ENCODE data around the gene PTH2R.
"Not testable (repeated sequence)": the region's sequence is repeated elsewhere in the genome, so short reads cannot be mapped to it uniquely, and the experiment has no call there.

PTH2R gene

DNA sequence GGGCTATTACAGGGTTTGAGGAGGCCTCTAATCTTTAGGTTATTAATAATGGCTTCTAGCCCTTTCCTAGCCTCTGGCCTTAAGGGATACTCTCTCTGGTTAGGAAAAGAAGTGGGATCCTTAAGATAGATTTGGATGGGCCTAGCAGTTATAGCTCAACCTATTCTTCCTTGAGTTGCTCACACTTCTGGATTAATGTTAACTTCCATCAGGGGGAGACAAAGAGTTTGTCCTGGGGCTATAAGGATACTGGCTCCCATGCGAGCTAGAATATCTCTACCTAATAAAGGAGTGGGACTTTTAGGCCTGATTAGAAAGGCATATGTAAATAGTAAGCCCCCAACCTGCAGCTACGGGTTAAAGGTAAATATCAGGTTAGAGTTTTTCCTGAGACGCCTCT is 14.3 kb upstream of the PTH2R start:
- no peak for DNase-seq

DNA sequence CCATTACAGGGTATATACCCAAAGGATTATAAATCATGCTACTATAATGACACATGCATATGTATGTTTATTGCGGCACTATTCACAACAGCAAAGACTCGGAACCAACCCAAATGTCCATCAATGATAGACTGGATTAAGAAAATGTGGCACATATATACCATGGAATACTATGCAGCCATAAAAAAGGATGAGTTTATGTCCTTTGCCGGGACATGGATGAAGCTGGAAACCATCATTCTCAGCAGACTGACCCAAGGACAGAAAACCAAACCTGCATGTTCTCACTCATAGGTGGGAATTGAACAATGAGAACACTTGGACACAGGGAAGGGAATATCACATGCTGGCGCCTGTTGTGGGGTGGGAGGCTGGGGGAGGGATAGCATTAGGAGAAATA is 9.8 kb upstream of the PTH2R start:
- DNase-seq: not testable (repeated sequence)

DNA sequence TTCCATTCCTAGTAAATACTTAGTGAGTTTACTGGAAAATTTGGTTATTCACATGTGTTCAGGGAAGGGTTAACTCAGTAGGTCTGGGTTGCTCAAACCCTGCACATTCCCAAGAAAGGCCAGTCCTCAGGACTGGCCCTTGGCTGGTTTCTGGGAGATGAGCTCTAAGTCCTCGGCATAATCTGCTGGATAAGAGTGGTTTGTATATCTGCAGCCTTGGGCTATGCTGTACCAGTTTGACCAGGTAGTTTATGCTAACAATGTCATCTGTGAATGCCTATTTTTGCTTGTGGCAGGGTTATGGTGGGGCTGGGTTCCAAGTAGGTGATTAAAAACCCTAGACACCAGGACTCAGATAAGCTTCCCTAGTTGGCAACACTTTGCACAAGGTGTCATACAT is 7.4 kb upstream of the PTH2R start:
- DNase-seq: no peak

DNA sequence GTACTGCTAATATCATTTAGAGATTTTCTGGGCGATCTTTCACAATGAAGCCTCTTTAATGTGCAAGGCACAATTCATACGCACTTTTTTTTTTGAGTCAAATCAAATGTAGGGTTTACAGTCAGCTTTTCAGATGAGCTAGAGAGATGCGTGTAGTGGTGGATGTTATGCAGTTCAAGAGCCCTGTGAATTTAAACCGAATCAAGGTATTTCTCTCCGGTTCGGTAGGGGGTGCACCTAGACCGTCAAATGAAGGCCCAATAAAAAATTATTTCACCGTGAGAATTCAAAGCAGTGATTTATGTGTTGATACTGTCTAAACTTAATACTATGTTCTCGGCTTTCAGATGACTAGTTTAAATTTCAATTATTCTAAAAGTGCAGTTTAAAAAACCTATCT is 1.1 kb downstream of the PTH2R start:
- DNase-seq: no peak

DNA sequence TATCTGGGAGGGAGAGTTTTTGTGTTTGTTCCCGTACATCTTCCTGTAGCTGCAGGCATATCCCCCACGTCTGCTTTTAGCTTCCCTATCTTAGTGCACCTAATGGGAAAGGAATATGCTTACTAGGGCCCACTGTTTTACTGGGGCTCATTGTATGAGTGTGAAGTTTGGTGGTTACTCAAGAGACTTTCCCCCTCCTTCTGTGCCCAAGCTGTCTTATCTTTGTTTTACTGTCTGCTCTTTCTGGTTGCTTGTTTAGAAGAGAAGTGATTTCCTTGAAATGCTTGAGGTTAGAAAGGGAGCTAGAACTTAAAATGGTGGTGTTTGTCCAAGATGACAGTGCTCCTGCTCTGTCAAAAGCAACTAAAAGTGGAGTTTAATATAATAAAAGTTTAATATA is 7.3 kb downstream of the PTH2R start:
- DNase-seq: no peak

DNA sequence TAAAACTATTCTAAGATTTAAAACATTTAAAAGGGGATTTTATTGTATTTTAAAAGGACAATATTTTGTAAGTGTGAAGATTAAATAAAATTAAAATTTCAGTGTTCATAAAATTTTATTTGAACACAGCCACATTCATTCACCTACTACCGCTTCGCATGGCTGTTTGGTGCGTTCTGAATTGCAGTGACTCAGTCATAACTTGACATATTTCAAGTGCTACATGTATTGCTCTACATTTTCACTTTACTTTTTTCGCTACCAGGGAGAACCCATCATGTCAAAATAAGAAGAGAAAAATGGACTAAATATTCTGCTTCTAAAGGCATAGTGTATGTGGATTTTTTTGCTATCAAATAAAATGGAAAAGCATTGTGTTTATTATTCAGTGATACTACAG is 8.7 kb downstream of the PTH2R start:
- no peak for DNase-seq

DNA sequence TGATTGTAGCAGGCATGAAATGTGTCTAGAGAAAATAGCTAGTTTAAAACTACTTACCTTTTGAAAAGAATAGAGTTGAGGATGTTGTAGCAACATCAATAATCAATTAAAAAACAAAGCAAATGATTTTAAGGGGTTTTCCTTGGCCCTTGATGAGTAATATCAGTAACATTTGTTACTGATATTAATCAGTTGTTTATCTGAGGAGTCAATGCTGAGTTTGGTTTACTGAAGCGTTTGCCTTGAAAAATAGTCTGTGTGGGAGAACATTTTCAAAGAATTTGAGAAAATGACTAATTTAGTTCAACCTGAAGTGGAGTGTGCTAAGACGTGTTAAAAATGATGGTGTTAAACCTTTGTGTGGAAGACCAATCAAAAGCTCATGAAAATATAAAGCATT is 9.3 kb downstream of the PTH2R start:
- DNase-seq: no peak

DNA sequence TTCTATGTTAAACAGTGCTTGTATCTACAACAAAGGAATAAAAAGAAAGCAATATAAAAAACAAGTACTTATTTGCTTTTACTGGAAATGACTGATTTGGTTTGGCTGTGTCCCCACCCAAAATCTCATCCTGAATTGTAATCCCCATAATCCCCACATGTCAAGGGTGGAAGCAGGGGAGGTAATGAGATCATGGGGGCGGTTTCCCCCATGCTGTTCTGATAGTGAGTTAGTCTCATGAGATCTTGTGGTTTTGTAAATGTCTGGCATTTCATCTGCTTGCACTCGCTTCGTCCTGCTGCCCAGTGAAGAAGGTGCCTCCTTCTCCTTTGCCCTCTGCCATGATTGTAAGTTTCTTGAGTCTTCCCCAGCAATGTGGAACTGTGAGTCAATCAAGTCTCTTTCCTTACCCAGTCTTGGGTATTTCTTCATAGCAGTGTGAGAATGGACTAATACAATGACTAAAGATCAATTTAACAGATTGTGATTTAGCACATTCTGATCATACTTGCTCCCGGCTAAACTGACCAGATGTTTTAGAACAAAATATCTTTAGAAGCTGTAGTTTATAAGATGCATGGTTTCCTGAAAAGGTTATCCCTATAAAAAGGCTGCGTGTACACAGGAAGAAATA is 19.9 kb downstream of the PTH2R start:
- DNase-seq: no peak

DNA sequence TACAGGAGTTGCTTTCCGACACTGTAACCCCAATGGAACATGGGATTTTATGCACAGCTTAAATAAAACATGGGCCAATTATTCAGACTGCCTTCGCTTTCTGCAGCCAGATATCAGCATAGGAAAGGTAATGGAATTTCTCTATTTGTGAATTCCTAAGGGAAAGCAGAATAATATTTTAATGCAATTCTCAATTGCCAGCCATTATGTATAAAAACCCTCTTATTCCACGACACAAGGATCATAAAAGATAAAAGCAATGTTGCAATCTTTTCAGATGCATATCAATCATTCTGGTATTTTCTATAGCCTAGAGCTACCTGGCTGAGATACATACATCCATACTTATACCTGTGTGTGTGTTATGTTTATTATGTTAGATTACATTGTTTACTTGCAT is 31.2 kb downstream of the PTH2R start:
- DNase-seq: no peak

DNA sequence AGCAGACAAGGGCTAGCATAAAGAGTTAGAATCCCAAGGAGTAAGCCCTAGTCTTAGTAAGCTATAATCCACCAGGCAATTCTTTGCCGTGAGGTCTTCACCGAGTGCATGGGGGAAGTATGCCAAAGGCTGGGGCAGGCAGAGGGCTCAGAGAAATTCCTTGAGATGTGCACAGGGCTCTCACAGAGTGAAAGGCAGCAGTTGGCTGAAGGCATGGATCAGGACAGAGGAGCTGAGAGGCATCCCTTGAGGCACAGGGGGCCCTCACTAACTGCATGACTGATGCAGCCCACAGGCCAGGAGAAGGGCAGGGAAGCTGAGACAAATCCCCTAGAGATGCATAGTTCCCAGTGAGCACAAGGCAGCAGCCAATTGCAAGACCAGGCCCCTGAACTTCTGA is 34.1 kb downstream of the PTH2R start:
- DNase-seq: no peak

DNA sequence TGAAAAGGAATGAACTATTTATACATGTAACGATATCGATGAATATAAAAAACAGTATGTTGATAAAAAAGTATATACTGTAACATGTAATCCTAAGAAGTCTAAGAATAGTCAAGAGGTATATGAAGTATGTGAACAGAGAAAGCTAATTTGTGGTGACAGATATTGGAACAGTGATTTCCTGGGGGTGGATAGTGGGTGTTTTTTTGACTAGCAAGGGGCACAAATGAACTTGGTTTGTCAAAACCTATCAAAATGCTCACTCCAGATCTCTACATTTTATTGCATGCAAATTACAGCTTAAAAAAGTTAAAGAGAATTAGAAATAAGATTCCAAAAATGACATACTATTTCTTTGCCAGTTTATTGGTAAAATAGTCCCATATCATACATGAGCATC is 35.4 kb downstream of the PTH2R start:
- DNase-seq: no peak

DNA sequence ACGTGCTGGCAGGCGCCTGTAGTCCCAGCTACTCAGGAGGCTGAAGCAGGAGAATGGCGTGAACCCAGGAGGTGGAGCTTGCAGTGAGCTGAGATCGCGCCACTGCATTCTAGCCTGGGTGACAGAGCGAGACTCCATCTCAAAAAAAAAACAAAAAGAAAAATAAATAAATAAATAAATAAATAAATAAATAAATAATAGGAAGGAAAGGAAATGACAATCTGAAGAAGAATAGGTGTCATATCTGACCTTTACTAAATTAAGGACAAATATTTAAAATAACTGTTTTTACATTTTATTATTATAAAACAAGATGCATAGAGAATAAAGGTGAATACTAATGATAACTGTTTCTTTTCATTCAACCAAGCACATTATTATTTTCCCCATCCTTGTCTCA is 40.9 kb downstream of the PTH2R start:
- not testable (repeated sequence) for DNase-seq

DNA sequence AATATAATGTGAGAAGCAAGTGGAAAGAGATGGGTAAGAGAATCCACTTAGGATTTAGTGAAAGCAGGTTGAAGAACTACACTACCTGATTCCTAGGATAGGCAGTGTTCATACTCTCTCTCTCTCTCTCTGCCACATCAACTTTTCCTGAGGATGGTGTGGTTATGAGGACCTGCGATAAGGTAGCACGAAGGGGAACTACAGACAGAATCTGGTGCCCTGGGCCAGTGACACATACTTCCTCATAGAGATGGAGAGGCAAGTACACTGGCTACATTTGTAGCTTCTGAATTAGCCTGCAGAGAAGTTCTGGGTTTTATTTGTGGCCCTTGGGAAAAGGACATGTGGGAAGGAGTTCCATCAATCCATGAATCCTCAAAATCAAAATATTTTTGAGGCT is 44.5 kb downstream of the PTH2R start:
- DNase-seq: no peak

DNA sequence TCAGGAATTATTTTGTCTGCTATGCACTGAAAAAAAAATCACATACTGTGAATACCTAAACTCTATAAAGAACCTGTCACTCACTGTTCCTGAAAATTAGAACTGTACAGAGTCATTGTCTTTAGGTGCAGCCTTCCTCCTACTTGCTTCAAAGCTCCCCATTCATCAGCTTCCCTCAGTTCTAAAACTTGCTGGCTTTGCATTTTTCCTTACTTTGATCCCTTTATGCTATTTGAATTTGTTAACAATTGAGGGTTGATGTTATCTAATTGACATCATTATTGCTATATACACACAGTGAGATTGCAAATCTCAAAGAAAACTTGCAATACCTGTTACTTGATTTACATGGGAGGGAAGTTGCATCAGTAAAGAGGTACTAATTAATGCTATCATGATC is 48.3 kb downstream of the PTH2R start:
- no peak for DNase-seq

DNA sequence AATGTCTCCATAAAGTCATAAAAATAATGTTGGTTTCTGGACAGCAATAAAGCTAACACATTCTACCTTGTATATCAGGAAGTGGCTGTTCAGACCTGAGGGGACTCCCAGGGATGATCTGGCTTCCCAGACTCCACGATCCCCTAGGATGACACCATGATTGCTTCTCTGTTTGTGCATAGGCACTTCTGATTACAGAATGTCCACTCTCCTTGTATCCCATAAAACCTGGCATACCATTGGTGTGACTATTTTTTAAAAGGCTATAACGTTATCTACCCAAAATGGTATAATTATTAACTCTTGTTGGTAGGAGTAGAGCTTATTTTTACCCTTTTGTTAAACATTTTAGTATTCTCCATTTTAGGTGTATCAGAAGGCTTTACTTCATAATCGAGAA is 57.1 kb downstream of the PTH2R start:
- DNase-seq: no peak

DNA sequence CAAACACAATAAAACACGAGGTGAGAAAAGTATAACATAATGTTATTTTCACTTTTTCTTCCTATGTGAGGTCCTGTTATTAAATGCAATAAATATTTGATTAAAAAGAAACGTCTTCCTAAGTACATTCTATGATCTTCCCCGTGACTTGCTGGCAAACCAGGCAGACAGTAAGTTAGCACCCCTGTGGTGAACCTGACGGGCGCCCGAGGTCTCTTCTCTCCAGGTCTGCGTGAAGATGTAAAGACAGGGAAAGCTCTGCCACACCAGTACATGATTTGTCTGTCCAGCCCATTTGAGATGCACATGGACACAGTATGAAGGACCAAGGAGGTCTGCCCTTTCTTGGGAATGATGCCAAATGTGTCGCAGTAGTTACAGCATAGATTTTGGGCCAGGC is 57.6 kb downstream of the PTH2R start:
- DNase-seq: no peak

DNA sequence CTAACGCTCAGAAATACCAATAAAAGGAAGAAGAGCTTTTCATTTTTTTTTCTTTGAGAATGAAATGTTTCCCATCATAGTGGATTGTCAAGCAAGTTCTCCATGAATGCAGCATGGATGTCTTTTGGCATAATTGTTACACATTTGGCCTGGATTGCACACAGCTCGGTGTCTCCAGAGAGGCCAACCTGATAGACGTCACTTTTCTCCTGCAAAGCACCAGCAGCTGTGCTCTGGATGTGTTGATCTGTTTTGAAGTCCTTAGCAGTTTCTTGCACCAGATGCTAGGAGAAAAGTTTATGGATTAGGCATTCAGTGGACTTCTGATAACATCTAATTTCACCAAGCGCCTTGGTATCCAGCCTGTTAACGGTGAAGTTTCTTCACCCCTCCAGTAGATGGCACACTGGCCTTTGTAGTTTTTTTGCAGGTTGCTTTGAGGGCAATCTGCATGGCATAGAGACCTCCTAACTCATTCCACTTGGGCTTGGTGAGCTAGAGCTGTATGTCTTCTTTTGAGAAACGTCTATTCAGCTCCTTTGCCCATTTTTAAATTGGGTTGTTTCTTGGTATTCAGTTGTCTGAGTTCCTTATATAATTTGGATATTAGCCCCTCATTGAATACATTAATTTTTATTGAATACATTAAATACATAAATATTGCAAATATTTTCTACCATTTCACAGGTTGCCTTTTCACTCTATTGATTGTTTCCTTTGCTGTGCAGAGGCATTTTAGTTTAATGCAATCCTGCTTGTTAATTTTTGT is 59.7 kb downstream of the PTH2R start:
- peak in 1 of 2 donors; percentile 42 for DNase-seq

DNA sequence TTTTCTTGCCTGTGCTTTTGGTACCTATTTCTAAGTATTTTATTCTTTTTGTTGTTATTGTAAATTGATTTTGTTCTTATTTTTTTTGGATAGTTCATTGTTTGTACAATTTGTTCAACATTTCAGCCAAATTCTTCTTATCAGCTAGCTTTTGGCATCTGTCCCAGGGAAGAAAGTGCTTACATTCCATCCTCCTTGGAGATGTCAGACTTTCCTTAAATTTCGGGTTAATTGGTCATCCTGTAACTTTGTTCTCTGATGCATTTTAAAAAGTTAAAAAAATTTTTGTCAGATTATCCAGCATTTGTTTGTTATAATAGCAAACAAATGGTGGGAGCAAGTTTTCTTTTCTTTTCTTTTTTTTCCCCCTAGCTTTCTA is 60.3 kb downstream of the PTH2R start:
- DNase-seq: no peak

DNA sequence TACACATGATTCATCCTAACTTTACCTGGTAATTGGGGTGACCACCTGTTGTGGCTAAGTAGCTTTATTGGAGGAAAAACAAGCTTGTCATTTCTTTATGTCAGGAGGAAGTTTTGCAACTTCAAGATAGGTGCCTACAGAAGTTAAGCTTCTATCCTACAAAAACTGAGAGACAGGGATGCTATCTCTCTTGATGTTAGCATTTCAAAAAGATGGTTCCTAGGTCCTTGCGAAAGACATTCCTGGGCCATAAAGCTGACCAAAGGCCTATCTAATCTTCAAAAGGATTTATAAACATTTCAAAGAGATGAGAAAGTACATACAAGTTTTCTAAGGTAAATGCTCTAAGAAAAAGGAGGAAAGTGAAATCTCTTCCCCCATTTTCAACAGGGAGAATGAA is 61.0 kb downstream of the PTH2R start:
- DNase-seq: no peak

DNA sequence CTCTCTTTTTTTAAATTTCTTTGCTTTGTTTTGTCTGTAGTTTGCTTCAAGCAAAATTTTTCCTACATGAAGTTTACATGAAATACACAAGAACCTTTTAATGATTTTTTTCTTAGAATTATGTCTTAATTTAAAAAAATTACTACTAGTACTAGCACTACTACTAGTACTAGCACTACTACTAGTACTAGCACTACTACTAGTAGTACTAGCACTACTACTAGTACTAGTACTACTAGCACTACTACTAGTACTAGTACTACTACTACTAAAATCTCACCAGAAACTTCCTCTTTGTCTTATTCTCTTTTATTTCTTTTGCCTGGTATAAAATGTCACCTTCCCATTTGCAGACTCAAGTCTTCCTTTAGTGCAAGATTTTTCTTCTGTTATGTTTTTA is 71.1 kb downstream of the PTH2R start:
- no peak for DNase-seq

DNA sequence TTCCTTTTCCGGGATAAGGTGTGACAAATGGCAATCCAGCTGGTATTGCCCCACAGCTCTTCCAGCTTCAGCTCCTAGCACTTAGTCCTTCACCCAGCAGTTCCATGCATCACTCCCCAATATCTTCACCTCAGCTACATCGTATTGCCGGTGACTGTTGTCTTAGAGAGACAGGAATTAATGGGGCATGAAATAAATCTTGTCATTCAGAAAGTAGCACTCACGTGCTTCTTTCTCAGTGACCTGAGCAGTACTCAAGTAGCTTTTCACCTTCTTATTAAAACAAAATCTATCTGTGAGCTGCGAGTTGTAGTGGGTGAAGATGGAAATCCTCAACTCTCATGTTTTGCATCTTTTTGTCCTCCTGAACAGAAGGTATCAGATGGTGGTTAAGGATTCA is 72.8 kb downstream of the PTH2R start:
- DNase-seq: no peak

DNA sequence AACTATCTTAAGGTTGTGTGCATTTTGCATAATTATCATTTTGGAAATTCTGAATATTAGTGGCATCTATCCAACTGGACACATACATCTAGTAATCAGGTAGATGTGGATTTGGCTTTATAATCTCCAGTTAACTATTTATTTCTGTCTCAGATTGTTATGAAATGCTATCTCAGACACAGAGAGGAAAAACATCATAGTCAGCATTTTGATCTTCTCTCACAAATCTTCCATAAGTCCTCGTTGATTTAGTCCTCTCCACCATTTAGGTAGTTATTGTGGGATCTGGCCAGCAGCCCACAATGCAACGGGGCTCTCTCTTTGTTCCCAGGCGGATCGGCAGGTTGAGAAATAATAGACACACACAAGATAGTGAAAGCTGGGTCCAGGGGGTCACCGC is 75.4 kb downstream of the PTH2R start:
- DNase-seq: not testable (repeated sequence)

DNA sequence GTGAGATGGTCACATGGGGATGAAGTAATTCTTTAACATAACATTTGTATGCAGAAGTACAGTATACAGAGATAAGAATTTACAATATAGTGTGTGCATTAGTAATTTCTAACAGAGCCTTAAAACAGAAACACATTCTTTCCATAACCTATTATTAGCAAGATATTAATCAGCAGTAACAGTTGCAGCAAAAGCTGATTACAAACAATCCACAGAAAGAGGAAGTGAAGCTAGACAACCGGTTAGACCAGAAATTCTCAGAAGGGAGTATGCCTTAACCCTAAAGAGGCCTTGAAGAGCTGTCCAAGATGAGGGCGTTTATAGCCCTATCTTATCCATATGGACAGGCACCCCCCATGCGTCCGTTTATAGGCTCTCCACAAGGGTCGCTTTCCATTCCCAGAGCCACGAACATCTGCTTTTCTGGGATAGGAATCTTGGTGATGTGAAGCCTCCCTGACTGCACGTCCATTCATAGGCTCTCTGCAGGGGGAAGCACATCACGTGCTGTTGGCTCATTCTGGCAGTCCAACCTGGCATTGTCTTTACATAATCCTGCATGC is 75.9 kb downstream of the PTH2R start:
- DNase-seq: not testable (repeated sequence)

DNA sequence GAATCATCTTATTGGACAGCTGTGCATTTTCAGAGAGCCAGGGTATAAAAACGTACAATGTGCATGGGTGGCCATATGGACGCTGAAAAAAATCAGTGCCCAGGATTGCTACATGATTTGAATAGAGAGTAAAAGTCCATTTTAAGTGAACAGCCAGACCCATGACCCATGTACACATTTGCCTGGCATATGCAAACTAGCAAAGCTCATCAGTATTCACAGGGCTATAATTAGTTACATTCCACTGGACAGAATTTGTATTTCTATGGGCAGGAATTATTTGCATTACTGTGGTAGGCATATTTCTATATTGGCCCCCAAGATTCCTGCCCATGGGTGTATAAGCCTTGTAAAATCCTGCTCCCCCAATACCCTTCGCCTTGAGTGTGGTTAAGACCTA is 78.8 kb downstream of the PTH2R start:
- DNase-seq: no peak
